Mammary epithelial cell (primary cell): ENCODE data around the gene MDM2.
"Not testable (repeated sequence)": the region's sequence is repeated elsewhere in the genome, so short reads cannot be mapped to it uniquely, and the experiment has no call there.

Experiments
- EZH2 ChIP-seq: IDR thresholded peaks from 2 replicates; pipeline ENCODE4 v1.6.1; 2012; ENCODE audit warnings: low read length, inconsistent platforms, borderline replicate concordance
- TF ChIP-seq, protein P1 (sequence below), 2 donors: IDR thresholded peaks in 1 of 2; conservative IDR thresholded peaks in 1 of 2; 2 replicates each; pipeline ENCODE4 v1.5.1; 2011 to 2012; ENCODE audit warnings: inconsistent platforms in 2 of 2, low read length in 2 of 2, mild to moderate bottlenecking in 2 of 2, control low read depth in 1 of 2, low read depth in 1 of 2; ENCODE audit not compliant: insufficient read depth in 1 of 2; ENCODE audit errors: extremely low read depth in 1 of 2

- TF ChIP-seq, protein P1, sequence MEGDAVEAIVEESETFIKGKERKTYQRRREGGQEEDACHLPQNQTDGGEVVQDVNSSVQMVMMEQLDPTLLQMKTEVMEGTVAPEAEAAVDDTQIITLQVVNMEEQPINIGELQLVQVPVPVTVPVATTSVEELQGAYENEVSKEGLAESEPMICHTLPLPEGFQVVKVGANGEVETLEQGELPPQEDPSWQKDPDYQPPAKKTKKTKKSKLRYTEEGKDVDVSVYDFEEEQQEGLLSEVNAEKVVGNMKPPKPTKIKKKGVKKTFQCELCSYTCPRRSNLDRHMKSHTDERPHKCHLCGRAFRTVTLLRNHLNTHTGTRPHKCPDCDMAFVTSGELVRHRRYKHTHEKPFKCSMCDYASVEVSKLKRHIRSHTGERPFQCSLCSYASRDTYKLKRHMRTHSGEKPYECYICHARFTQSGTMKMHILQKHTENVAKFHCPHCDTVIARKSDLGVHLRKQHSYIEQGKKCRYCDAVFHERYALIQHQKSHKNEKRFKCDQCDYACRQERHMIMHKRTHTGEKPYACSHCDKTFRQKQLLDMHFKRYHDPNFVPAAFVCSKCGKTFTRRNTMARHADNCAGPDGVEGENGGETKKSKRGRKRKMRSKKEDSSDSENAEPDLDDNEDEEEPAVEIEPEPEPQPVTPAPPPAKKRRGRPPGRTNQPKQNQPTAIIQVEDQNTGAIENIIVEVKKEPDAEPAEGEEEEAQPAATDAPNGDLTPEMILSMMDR (conservative IDR thresholded peaks at IDR 0.05 in 1 of 2, IDR thresholded peaks at IDR 0.05 in 1 of 2; ENCODE audit: extremely low read depth in 1 of 2, insufficient read depth in 1 of 2, low read depth in 1 of 2, low read length in 2 of 2): not testable (repeated sequence)
- not testable (repeated sequence) for TF ChIP-seq EZH2
Measured at GRCh38 chr12:68802911-68803651, 4.9 kb upstream of the MDM2 start.
